ENCODE measurements around the gene PARVB.

Gene PARVB

GRCh38 chr22:44137415-44137814 lies 113.3 kb downstream of the PARVB start:
- Histone ChIP-seq H3K4me1 (ENCODE audit: control insufficient read depth, insufficient read depth, low read length, unreplicated experiment) (no peaks in the 10 kb centered on the region), H3K36me3 (ENCODE audit: insufficient read depth, low read length) (peaks cover 17% of the 10 kb centered on the region; the same call in 1 of the 2 replicates)

GRCh38 chr22:44139773-44140172 lies 115.7 kb downstream of the PARVB start:
- Histone ChIP-seq H3K27me3 (ENCODE audit: insufficient read depth, low read length) (no peaks in the 10 kb centered on the region), H3K36me3 (ENCODE audit: insufficient read depth, low read length) (peaks cover 17% of the 10 kb centered on the region; the same call in 1 of the 2 replicates), H3K27ac (ENCODE audit: low read depth, low read length) (no peak overlapping the region), H3K79me2 (ENCODE audit: control insufficient read depth, insufficient read depth, low read length, unreplicated experiment) (no peaks in the 10 kb centered on the region), H3K4me1 (ENCODE audit: control insufficient read depth, insufficient read depth, low read length, unreplicated experiment) (no peaks in the 10 kb centered on the region), H2AFZ (ENCODE audit: low read length, unreplicated experiment) (no peak overlapping the region), H3K4me3 (ENCODE audit: low read depth, low read length) (no peak overlapping the region)

More at GRCh38 chr22:44137415-44137814, 113.3 kb downstream of the PARVB start:
- Histone ChIP-seq H2AFZ (ENCODE audit: low read length, unreplicated experiment) (no peak overlapping the region), H3K79me2 (ENCODE audit: control insufficient read depth, insufficient read depth, low read length, unreplicated experiment) (no peaks in the 10 kb centered on the region), H3K27ac (ENCODE audit: low read depth, low read length) (no peak overlapping the region), H3K27me3 (ENCODE audit: insufficient read depth, low read length) (no peaks in the 10 kb centered on the region), H3K4me3 (ENCODE audit: low read depth, low read length) (no peak overlapping the region)

GRCh38 chr22:44142421-44143104 lies 118.5 kb downstream of the PARVB start:
- no peak overlapping the region for H2AFZ ChIP-seq (ENCODE audit: low read length, unreplicated experiment)
- H3K27me3 ChIP-seq (ENCODE audit: insufficient read depth, low read length) = no peaks in the 10 kb centered on the region
- no peaks in the 10 kb centered on the region for H3K4me1 ChIP-seq (ENCODE audit: control insufficient read depth, insufficient read depth, low read length, unreplicated experiment)
- no peak overlapping the region for H3K4me3 ChIP-seq (ENCODE audit: low read depth, low read length)
- no peak overlapping the region for H3K27ac ChIP-seq (ENCODE audit: low read depth, low read length)
- H3K79me2 ChIP-seq (ENCODE audit: control insufficient read depth, insufficient read depth, low read length, unreplicated experiment) = no peaks in the 10 kb centered on the region
- peaks cover 2% of the 10 kb centered on the region; the same call in 1 of the 2 replicates for H3K36me3 ChIP-seq (ENCODE audit: insufficient read depth, low read length)

GRCh38 chr22:44143105-44143474 lies 119.0 kb downstream of the PARVB start:
- Histone ChIP-seq H3K79me2 (ENCODE audit: control insufficient read depth, insufficient read depth, low read length, unreplicated experiment) (no peaks in the 10 kb centered on the region), H2AFZ (ENCODE audit: low read length, unreplicated experiment) (no peak overlapping the region), H3K4me3 (ENCODE audit: low read depth, low read length) (no peak overlapping the region), H3K36me3 (ENCODE audit: insufficient read depth, low read length) (no peaks in the 10 kb centered on the region), H3K4me1 (ENCODE audit: control insufficient read depth, insufficient read depth, low read length, unreplicated experiment) (no peaks in the 10 kb centered on the region), H3K27ac (ENCODE audit: low read depth, low read length) (no peak overlapping the region), H3K27me3 (ENCODE audit: insufficient read depth, low read length) (no peaks in the 10 kb centered on the region)

- Histone ChIP-seq H2AFZ (ENCODE audit: low read length, unreplicated experiment) (no peak overlapping the region), H3K4me3 (ENCODE audit: low read depth, low read length) (no peak overlapping the region), H3K4me1 (ENCODE audit: control insufficient read depth, insufficient read depth, low read length, unreplicated experiment) (no peaks in the 10 kb centered on the region), H3K27me3 (ENCODE audit: insufficient read depth, low read length) (no peaks in the 10 kb centered on the region), H3K79me2 (ENCODE audit: control insufficient read depth, insufficient read depth, low read length, unreplicated experiment) (no peaks in the 10 kb centered on the region), H3K36me3 (ENCODE audit: insufficient read depth, low read length) (no peaks in the 10 kb centered on the region), H3K27ac (ENCODE audit: low read depth, low read length) (no peak overlapping the region)
Measured at GRCh38 chr22:44143579-44143978, 119.5 kb downstream of the PARVB start.

GRCh38 chr22:44144046-44144569 lies 120.0 kb downstream of the PARVB start:
- Histone ChIP-seq H3K36me3 (ENCODE audit: insufficient read depth, low read length) (no peaks in the 10 kb centered on the region), H2AFZ (ENCODE audit: low read length, unreplicated experiment) (no peak overlapping the region), H3K4me3 (ENCODE audit: low read depth, low read length) (no peak overlapping the region), H3K4me1 (ENCODE audit: control insufficient read depth, insufficient read depth, low read length, unreplicated experiment) (no peaks in the 10 kb centered on the region), H3K27me3 (ENCODE audit: insufficient read depth, low read length) (no peaks in the 10 kb centered on the region), H3K27ac (ENCODE audit: low read depth, low read length) (no peak overlapping the region), H3K79me2 (ENCODE audit: control insufficient read depth, insufficient read depth, low read length, unreplicated experiment) (no peaks in the 10 kb centered on the region)

- H3K27ac ChIP-seq (ENCODE audit: low read depth, low read length) = no peak overlapping the region
- H3K4me1 ChIP-seq (ENCODE audit: control insufficient read depth, insufficient read depth, low read length, unreplicated experiment) = no peaks in the 10 kb centered on the region
Measured at GRCh38 chr22:44145544-44145943, 121.4 kb downstream of the PARVB start.

GRCh38 chr22:44146088-44146861 lies 122.2 kb downstream of the PARVB start:
- Histone ChIP-seq H3K27me3 (ENCODE audit: insufficient read depth, low read length) (no peaks in the 10 kb centered on the region), H3K4me3 (ENCODE audit: low read depth, low read length) (no peak overlapping the region), H3K4me1 (ENCODE audit: control insufficient read depth, insufficient read depth, low read length, unreplicated experiment) (no peaks in the 10 kb centered on the region)

More at GRCh38 chr22:44145544-44145943, 121.4 kb downstream of the PARVB start:
- H3K4me3 ChIP-seq (ENCODE audit: low read depth, low read length) = no peak overlapping the region
- no peaks in the 10 kb centered on the region for H3K79me2 ChIP-seq (ENCODE audit: control insufficient read depth, insufficient read depth, low read length, unreplicated experiment)
- H2AFZ ChIP-seq (ENCODE audit: low read length, unreplicated experiment) = no peak overlapping the region
- no peaks in the 10 kb centered on the region for H3K36me3 ChIP-seq (ENCODE audit: insufficient read depth, low read length)
- H3K27me3 ChIP-seq (ENCODE audit: insufficient read depth, low read length) = no peaks in the 10 kb centered on the region

GRCh38 chr22:44147008-44147645 lies 123.0 kb downstream of the PARVB start:
- no peaks in the 10 kb centered on the region for H3K79me2 ChIP-seq (ENCODE audit: control insufficient read depth, insufficient read depth, low read length, unreplicated experiment)
- H3K4me3 ChIP-seq (ENCODE audit: low read depth, low read length) = no peak overlapping the region
- H3K27ac ChIP-seq (ENCODE audit: low read depth, low read length) = no peak overlapping the region
- H3K4me1 ChIP-seq (ENCODE audit: control insufficient read depth, insufficient read depth, low read length, unreplicated experiment) = peaks cover 5% of the 10 kb centered on the region
- H3K36me3 ChIP-seq (ENCODE audit: insufficient read depth, low read length) = no peaks in the 10 kb centered on the region
- H2AFZ ChIP-seq (ENCODE audit: low read length, unreplicated experiment) = no peak overlapping the region
- no peaks in the 10 kb centered on the region for H3K27me3 ChIP-seq (ENCODE audit: insufficient read depth, low read length)

More at GRCh38 chr22:44146088-44146861, 122.2 kb downstream of the PARVB start:
- Histone ChIP-seq H3K79me2 (ENCODE audit: control insufficient read depth, insufficient read depth, low read length, unreplicated experiment) (no peaks in the 10 kb centered on the region), H3K36me3 (ENCODE audit: insufficient read depth, low read length) (no peaks in the 10 kb centered on the region), H3K27ac (ENCODE audit: low read depth, low read length) (no peak overlapping the region), H2AFZ (ENCODE audit: low read length, unreplicated experiment) (no peak overlapping the region)

- no peaks in the 10 kb centered on the region for H3K27me3 ChIP-seq (ENCODE audit: insufficient read depth, low read length)
- no peaks in the 10 kb centered on the region for H3K36me3 ChIP-seq (ENCODE audit: insufficient read depth, low read length)
- peaks cover 5% of the 10 kb centered on the region for H3K4me1 ChIP-seq (ENCODE audit: control insufficient read depth, insufficient read depth, low read length, unreplicated experiment)
- H3K27ac ChIP-seq (ENCODE audit: low read depth, low read length) = no peak overlapping the region
- no peaks in the 10 kb centered on the region for H3K79me2 ChIP-seq (ENCODE audit: control insufficient read depth, insufficient read depth, low read length, unreplicated experiment)
- H2AFZ ChIP-seq (ENCODE audit: low read length, unreplicated experiment) = no peak overlapping the region
- no peak overlapping the region for H3K4me3 ChIP-seq (ENCODE audit: low read depth, low read length)
Measured at GRCh38 chr22:44147821-44148574, 123.9 kb downstream of the PARVB start.

Data from ACC112 (cell line).